Effector memory CD8-positive, alpha-beta T cell (primary cell): ENCODE measurements around the gene FCMR.
A peak's percentile ranks its signal among the peaks of the same experiment; 100 is the strongest.

ENCODE experiments used
- ATAC-seq: fragments of 150-1000 bp; cut with Tn5 transposase; replicated peaks from 2 replicates; pipeline ENCODE4 v1.10.0; 2021; ENCODE audit warnings: mild to moderate bottlenecking, moderate library complexity
- DNase-seq, 3 experiments: peaks; one replicate each; pipeline ENCODE4 v3.0.0; 2021
- H3K27ac Mint-ChIP-seq, 2 donors: one replicate each; pipeline ENCODE4 v1.8.0; 2022; ENCODE audit warnings: mild to moderate bottlenecking in 2 of 2, mixed read lengths in 2 of 2, moderate library complexity in 2 of 2
- H3K27me3 Mint-ChIP-seq, 2 donors: one replicate each; pipeline ENCODE4 v1.8.0; 2022; ENCODE audit warnings: mixed read lengths in 2 of 2
- H3K36me3 Mint-ChIP-seq: one replicate; pipeline ENCODE4 v1.8.0; 2022; ENCODE audit warnings: mild to moderate bottlenecking, moderate library complexity, mixed read lengths; ENCODE audit not compliant: insufficient read depth
- H3K4me1 Mint-ChIP-seq, 2 donors: one replicate each; pipeline ENCODE4 v1.8.0; 2022; ENCODE audit warnings: low read depth in 2 of 2, mixed read lengths in 2 of 2
- H3K4me3 Mint-ChIP-seq, 2 donors: one replicate each; pipeline ENCODE4 v1.8.0; 2022; ENCODE audit warnings: mild to moderate bottlenecking in 2 of 2, mixed read lengths in 2 of 2, moderate library complexity in 2 of 2
- H3K9me3 Mint-ChIP-seq, 2 donors: one replicate each; pipeline ENCODE4 v1.8.0; 2022; ENCODE audit warnings: mixed read lengths in 2 of 2

The FCMR gene

GRCh38 chr1:206941766-206942418 lies 20.2 kb upstream of the FCMR start:
- DNase-seq (no peak), ATAC-seq (no peak)
- Mint-ChIP-seq H3K27me3 (peaks cover 11 to 16% of the 10 kb centered on the region in 2 donors), H3K9me3 (no peaks in the 10 kb centered on the region), H3K4me3 (no peak overlapping the region), H3K27ac (no peak overlapping the region), H3K4me1 (peaks cover 16 to 18% of the 10 kb centered on the region in 2 donors), H3K36me3 (no peaks in the 10 kb centered on the region)

GRCh38 chr1:206940588-206940936 lies 18.8 kb upstream of the FCMR start:
- no peak for ATAC-seq
- H3K4me3 Mint-ChIP-seq = no peak overlapping the region
- H3K9me3 Mint-ChIP-seq = no peaks in the 10 kb centered on the region
- H3K4me1 Mint-ChIP-seq = peaks cover 10 to 13% of the 10 kb centered on the region in 2 donors
- no peak for DNase-seq
- H3K36me3 Mint-ChIP-seq = peaks cover 3% of the 10 kb centered on the region
- H3K27ac Mint-ChIP-seq = no peak overlapping the region
- H3K27me3 Mint-ChIP-seq = peaks cover 11 to 16% of the 10 kb centered on the region in 2 donors

GRCh38 chr1:206939841-206940587 lies 18.3 kb upstream of the FCMR start:
- H3K4me3 Mint-ChIP-seq = no peak overlapping the region
- peaks cover 3% of the 10 kb centered on the region for H3K36me3 Mint-ChIP-seq
- no peak overlapping the region for H3K27ac Mint-ChIP-seq
- ATAC-seq (no peak), DNase-seq (no peak)
- no peaks in the 10 kb centered on the region for H3K9me3 Mint-ChIP-seq
- peaks cover 6 to 10% of the 10 kb centered on the region in 2 donors for H3K4me1 Mint-ChIP-seq
- H3K27me3 Mint-ChIP-seq = peaks cover 11 to 16% of the 10 kb centered on the region in 2 donors

GRCh38 chr1:206939131-206939530 lies 17.4 kb upstream of the FCMR start:
- H3K4me3 Mint-ChIP-seq = no peak overlapping the region
- H3K27ac Mint-ChIP-seq = no peak overlapping the region
- peaks cover 3% of the 10 kb centered on the region for H3K36me3 Mint-ChIP-seq
- H3K9me3 Mint-ChIP-seq = no peaks in the 10 kb centered on the region
- ATAC-seq (no peak), DNase-seq (no peak)
- H3K27me3 Mint-ChIP-seq = peaks cover 11 to 16% of the 10 kb centered on the region in 2 donors
- peaks cover 0 to 4% of the 10 kb centered on the region in 2 donors for H3K4me1 Mint-ChIP-seq

- no peak overlapping the region for H3K27ac Mint-ChIP-seq
Measured at GRCh38 chr1:206937425-206937824, 15.7 kb upstream of the FCMR start.

GRCh38 chr1:206935491-206936067 lies 13.8 kb upstream of the FCMR start:
- ATAC-seq (no peak), DNase-seq (no peak)
- Mint-ChIP-seq H3K9me3 (no peaks in the 10 kb centered on the region), H3K36me3 (peaks cover 3% of the 10 kb centered on the region), H3K27me3 (peaks cover 0 to 7% of the 10 kb centered on the region in 2 donors), H3K4me3 (no peak overlapping the region), H3K27ac (no peak overlapping the region), H3K4me1 (peaks cover 7 to 18% of the 10 kb centered on the region in 2 donors)

More at GRCh38 chr1:206937425-206937824, 15.7 kb upstream of the FCMR start:
- Mint-ChIP-seq H3K27me3 (peaks cover 11 to 16% of the 10 kb centered on the region in 2 donors), H3K36me3 (peaks cover 3% of the 10 kb centered on the region), H3K4me1 (peaks cover 5 to 8% of the 10 kb centered on the region in 2 donors), H3K4me3 (no peak overlapping the region), H3K9me3 (no peaks in the 10 kb centered on the region)
- no peak for ATAC-seq
- no peak for DNase-seq

GRCh38 chr1:206933333-206933945 lies 11.7 kb upstream of the FCMR start:
- peak; percentile 68 to 73 (median 69) for DNase-seq
- H3K4me3 Mint-ChIP-seq = no peak overlapping the region
- peak overlapping the region in 1 of 2 donors; percentile 62 for H3K27ac Mint-ChIP-seq
- H3K9me3 Mint-ChIP-seq = no peaks in the 10 kb centered on the region
- ATAC-seq = peak; percentile 71
- no peaks in the 10 kb centered on the region for H3K27me3 Mint-ChIP-seq
- peaks cover 3% of the 10 kb centered on the region for H3K36me3 Mint-ChIP-seq
- peaks cover 19 to 29% of the 10 kb centered on the region in 2 donors for H3K4me1 Mint-ChIP-seq

- ATAC-seq = no peak
- Mint-ChIP-seq H3K4me3 (no peak overlapping the region), H3K27me3 (no peaks in the 10 kb centered on the region), H3K27ac (peak overlapping the region; percentile 62 to 88), H3K9me3 (no peaks in the 10 kb centered on the region), H3K4me1 (peaks cover 19 to 29% of the 10 kb centered on the region in 2 donors), H3K36me3 (peaks cover 3% of the 10 kb centered on the region)
- no peak for DNase-seq
Measured at GRCh38 chr1:206932177-206932576, 10.4 kb upstream of the FCMR start.

- no peaks in the 10 kb centered on the region for H3K27me3 Mint-ChIP-seq
- H3K9me3 Mint-ChIP-seq = no peaks in the 10 kb centered on the region
- H3K4me1 Mint-ChIP-seq = peaks cover 19 to 29% of the 10 kb centered on the region in 2 donors
- peaks cover 3% of the 10 kb centered on the region for H3K36me3 Mint-ChIP-seq
- DNase-seq (no peak), ATAC-seq (no peak)
- H3K4me3 Mint-ChIP-seq = no peak overlapping the region
- peak overlapping the region in 1 of 2 donors; percentile 88 for H3K27ac Mint-ChIP-seq
Measured at GRCh38 chr1:206931709-206932108, 10.0 kb upstream of the FCMR start.

- H3K27ac Mint-ChIP-seq = peak overlapping the region; percentile 88 to 96
- DNase-seq = peak in 1 of 3 experiments; percentile 34
- H3K4me3 Mint-ChIP-seq = peak overlapping the region; percentile 51 to 63
- ATAC-seq = peak; percentile 43
- no peaks in the 10 kb centered on the region for H3K9me3 Mint-ChIP-seq
- H3K36me3 Mint-ChIP-seq = no peaks in the 10 kb centered on the region
- peaks cover 19 to 29% of the 10 kb centered on the region in 2 donors for H3K4me1 Mint-ChIP-seq
- H3K27me3 Mint-ChIP-seq = no peaks in the 10 kb centered on the region
Measured at GRCh38 chr1:206930210-206930798, 8.6 kb upstream of the FCMR start.

GRCh38 chr1:206929524-206929923 lies 7.8 kb upstream of the FCMR start:
- ATAC-seq = no peak
- no peak for DNase-seq
- Mint-ChIP-seq H3K27ac (peak overlapping the region; percentile 88 to 96), H3K9me3 (no peaks in the 10 kb centered on the region), H3K27me3 (no peaks in the 10 kb centered on the region), H3K4me1 (peaks cover 19 to 29% of the 10 kb centered on the region in 2 donors), H3K4me3 (no peak overlapping the region), H3K36me3 (no peaks in the 10 kb centered on the region)

GRCh38 chr1:206926286-206926685 lies 4.5 kb upstream of the FCMR start:
- no peak overlapping the region for H3K4me3 Mint-ChIP-seq
- no peaks in the 10 kb centered on the region for H3K9me3 Mint-ChIP-seq
- H3K36me3 Mint-ChIP-seq = no peaks in the 10 kb centered on the region
- DNase-seq (no peak), ATAC-seq (no peak)
- no peaks in the 10 kb centered on the region for H3K27me3 Mint-ChIP-seq
- H3K27ac Mint-ChIP-seq = no peak overlapping the region
- peaks cover 13 to 19% of the 10 kb centered on the region in 2 donors for H3K4me1 Mint-ChIP-seq

- H3K4me3 Mint-ChIP-seq = no peak overlapping the region
- H3K9me3 Mint-ChIP-seq = no peaks in the 10 kb centered on the region
- DNase-seq (peak; percentile 66 to 70 (median 67)), ATAC-seq (peak; percentile 75)
- no peaks in the 10 kb centered on the region for H3K27me3 Mint-ChIP-seq
- H3K4me1 Mint-ChIP-seq = peaks cover 17% of the 10 kb centered on the region in 2 donors
- H3K36me3 Mint-ChIP-seq = no peaks in the 10 kb centered on the region
- H3K27ac Mint-ChIP-seq = no peak overlapping the region
Measured at GRCh38 chr1:206925106-206925736, 3.5 kb upstream of the FCMR start.
